Gastroesophageal sphincter (tissue), 4 donors: ENCODE measurements around the gene PAPPA. TPM values are rescaled to one million over a fixed set of nuclear protein-coding genes. Genes with fewer than 3 reads are reported as not detected.

ENCODE experiments used
- ATAC-seq: fragments of 150-250 bp; one replicate; pipeline ENCODE4 v1.9.1; 2016; ENCODE audit warnings: mild to moderate bottlenecking, moderate library complexity
- H3K27ac ChIP-seq, 4 donors: fragments of 200-600 bp; sonication (generic) in 3 of 4; 1 replicate in 3 of 4; 2 replicates in 1 of 4; pipeline ENCODE4 v1.5.1; 2016 to 2019
- H3K27me3 ChIP-seq: fragments of 200-600 bp; sonication (generic); one replicate; pipeline ENCODE4 v1.5.1; 2019
- H3K36me3 ChIP-seq, 2 donors: fragments of 200-600 bp; sonication (generic); one replicate each; pipeline ENCODE4 v1.5.1; 2019; ENCODE audit warnings: control low read depth in 1 of 2
- H3K4me1 ChIP-seq, 3 donors: fragments of 200-600 bp; sonication (generic); 1 replicate in 2 of 3; 2 replicates in 1 of 3; pipeline ENCODE4 v1.5.1; 2016 to 2019; ENCODE audit warnings: control low read depth in 2 of 3
- H3K4me3 ChIP-seq, 2 donors: fragments of 200-600 bp; sonication (generic); one replicate each; pipeline ENCODE4 v1.5.1; 2019; ENCODE audit warnings: mild to moderate bottlenecking in 1 of 2, moderate library complexity in 1 of 2
- H3K9me3 ChIP-seq, 3 donors: fragments of 200-600 bp; sonication (generic); one replicate each; pipeline ENCODE4 v1.5.1; 2017 to 2019; ENCODE audit warnings: control low read depth in 2 of 3
- EP300 ChIP-seq: sonication (generic); formaldehyde crosslinking; IDR thresholded peaks from one replicate; pipeline ENCODE4 v1.6.1; 2017; ENCODE audit warnings: antibody characterized with exemption, mild to moderate bottlenecking
- POLR2A ChIP-seq, 2 donors: fragments of 450-650 bp; IDR thresholded peaks; one replicate each; pipeline ENCODE4 v1.6.1; 2017; ENCODE audit warnings: antibody characterized with exemption in 2 of 2, mild to moderate bottlenecking in 2 of 2, moderate library complexity in 1 of 2
- POLR2AphosphoS5 ChIP-seq: sonication (generic); formaldehyde crosslinking; IDR thresholded peaks from one replicate; pipeline ENCODE4 v1.6.1; 2017; ENCODE audit warnings: antibody characterized with exemption
- WGBS, 2 donors: methylation state at CpG; one replicate each; pipeline ENCODE4 v1.1.5; 2018; ENCODE audit warnings: low coverage in 1 of 2; 5-methylcytosine and 5-hydroxymethylcytosine counted together
- total RNA-seq, 4 donors: library from RNA; depleted of rRNA; stranded (reverse); fragments of >200 nt; gene quantifications; one replicate each; pipeline ENCODE4 v1.1.0, GENCODE V29; 2016
- TF ChIP-seq, protein P1 (sequence below), 4 experiments: fragments of 200-600 bp in 2 of 4; fragments of 450-650 bp in 2 of 4; sonication (generic) in 1 of 4; IDR thresholded peaks; one replicate each; pipeline ENCODE4 v1.5.1; 2017 to 2019; ENCODE audit warnings: antibody characterized with exemption in 4 of 4, mild to moderate bottlenecking in 2 of 4, moderate library complexity in 2 of 4

The PAPPA gene
- total RNA-seq, 4 donors from 2014 or later = 1.9 to 5.7 (median 3.2) TPM

DNA sequence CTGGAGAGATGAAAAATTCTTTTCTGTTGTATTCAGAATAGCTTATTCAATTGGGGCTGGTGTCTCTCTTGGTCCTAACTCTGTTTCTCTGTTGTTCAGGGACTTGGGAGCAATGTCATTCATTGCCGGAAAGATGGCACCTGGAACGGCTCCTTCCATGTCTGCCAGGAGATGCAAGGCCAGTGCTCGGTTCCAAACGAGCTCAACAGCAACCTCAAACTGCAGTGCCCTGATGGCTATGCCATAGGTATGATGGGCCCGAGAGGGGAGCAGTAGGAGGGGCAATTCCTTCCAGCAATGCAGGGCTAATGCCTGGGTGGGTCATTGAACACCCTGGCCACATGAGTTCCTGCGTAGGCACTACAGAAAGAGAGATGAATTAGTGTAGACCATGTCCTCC is 208.9 kb downstream of the PAPPA start:
- TF ChIP-seq POLR2A (IDR thresholded peaks at IDR 0.05) = no peak
- TF ChIP-seq POLR2AphosphoS5 = no peak
- TF ChIP-seq EP300 = no peak
- TF ChIP-seq, protein P1, sequence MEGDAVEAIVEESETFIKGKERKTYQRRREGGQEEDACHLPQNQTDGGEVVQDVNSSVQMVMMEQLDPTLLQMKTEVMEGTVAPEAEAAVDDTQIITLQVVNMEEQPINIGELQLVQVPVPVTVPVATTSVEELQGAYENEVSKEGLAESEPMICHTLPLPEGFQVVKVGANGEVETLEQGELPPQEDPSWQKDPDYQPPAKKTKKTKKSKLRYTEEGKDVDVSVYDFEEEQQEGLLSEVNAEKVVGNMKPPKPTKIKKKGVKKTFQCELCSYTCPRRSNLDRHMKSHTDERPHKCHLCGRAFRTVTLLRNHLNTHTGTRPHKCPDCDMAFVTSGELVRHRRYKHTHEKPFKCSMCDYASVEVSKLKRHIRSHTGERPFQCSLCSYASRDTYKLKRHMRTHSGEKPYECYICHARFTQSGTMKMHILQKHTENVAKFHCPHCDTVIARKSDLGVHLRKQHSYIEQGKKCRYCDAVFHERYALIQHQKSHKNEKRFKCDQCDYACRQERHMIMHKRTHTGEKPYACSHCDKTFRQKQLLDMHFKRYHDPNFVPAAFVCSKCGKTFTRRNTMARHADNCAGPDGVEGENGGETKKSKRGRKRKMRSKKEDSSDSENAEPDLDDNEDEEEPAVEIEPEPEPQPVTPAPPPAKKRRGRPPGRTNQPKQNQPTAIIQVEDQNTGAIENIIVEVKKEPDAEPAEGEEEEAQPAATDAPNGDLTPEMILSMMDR (IDR thresholded peaks at IDR 0.05) = no peak
- WGBS, 2 donors = 80 to 86% methylated on average over 1 to 2 of the region's 6 CpGs
- H3K4me1 ChIP-seq = peaks cover 0 to 23% (median 0%) of the 10 kb centered on the region in 3 donors
- no peaks in the 10 kb centered on the region for H3K36me3 ChIP-seq
- no peaks in the 10 kb centered on the region for H3K9me3 ChIP-seq
- no peak overlapping the region for H3K27ac ChIP-seq
- H3K27me3 ChIP-seq = no peaks in the 10 kb centered on the region
- ATAC-seq = no peak
- no peak overlapping the region for H3K4me3 ChIP-seq

DNA sequence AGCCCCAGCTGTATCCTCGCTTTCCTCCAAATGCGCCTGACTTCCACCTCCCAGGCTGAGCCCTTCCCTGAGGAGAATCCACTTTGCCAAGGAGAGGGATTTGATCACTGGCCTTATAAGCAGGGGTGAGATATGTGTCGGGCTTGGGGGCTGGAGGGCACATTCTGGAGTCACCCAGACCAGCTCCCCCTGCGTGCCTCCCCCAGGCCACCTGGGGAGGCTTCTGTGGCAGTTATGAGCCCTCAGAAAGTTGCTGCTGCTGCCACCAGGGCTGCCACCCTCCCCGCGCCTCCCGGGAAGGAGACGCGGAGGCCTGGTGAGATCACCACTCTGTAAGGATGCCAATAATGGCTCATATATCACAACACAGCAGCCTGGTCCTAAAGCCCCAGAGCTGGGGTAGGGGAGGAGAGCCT is 211.5 kb downstream of the PAPPA start:
- TF ChIP-seq, protein P1 (IDR thresholded peaks at IDR 0.05) = no peak
- TF ChIP-seq POLR2A (IDR thresholded peaks at IDR 0.05) = no peak
- peak; percentile 56 for TF ChIP-seq POLR2AphosphoS5
- no peak for TF ChIP-seq EP300
- H3K27ac ChIP-seq = peak overlapping the region in 2 of 4 donors; percentile 53 to 65
- H3K4me3 ChIP-seq = peak overlapping the region in 1 of 2 donors; percentile 14
- H3K36me3 ChIP-seq = no peaks in the 10 kb centered on the region
- peak; percentile 76 for ATAC-seq
- H3K27me3 ChIP-seq = no peaks in the 10 kb centered on the region
- H3K4me1 ChIP-seq = peaks cover 0 to 16% (median 0%) of the 10 kb centered on the region in 3 donors
- H3K9me3 ChIP-seq = no peaks in the 10 kb centered on the region
- WGBS, 2 donors = 4 to 22% methylated on average over 2 to 5 of the region's 9 CpGs

DNA sequence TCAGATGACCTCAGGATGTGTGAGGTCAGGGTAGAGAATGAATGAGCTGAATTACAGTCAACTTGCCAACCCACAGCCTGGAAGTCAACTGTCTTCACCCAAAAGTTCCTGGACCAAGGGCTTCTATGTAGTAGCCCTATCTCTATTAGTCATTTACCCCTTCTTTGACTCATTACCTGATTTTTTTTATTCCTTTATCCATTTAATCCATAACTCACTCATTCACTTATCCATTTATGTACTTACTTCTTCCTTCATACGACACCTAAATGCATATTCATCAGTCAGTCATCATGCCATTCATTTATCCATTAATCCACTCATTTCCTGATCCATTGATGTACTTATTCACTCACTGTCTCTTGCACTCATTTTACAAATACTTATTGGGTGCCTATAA is 212.7 kb downstream of the PAPPA start:
- ATAC-seq = no peak
- 83% methylated on average over 1 of the region's 1 CpG; no CpG with 5 or more reads in 1 of the 2 donors for WGBS, 2 donors
- no peak for TF ChIP-seq POLR2AphosphoS5
- TF ChIP-seq, protein P1 (IDR thresholded peaks at IDR 0.05) = no peak
- no peak for TF ChIP-seq EP300
- TF ChIP-seq POLR2A (IDR thresholded peaks at IDR 0.05) = no peak

DNA sequence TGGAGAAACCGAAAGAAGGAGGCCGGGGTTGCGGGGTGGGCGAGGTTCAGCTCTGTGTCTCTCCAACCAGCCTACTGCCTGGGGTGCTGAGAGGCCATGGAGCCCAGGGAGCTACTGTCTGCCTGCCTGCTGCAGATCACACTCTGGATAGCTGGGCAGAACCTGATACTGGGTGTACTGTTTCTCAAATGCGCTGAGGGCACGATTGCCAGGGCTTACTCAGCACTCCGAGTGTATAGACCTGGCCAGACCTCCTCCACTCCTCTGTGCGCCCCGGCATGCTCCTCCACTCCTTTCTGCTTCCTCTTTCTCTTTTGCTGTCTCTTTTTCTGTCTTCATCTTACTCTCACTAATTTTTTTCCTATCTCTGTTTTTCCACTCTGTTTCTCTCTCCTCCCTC is 215.1 kb downstream of the PAPPA start:
- Histone ChIP-seq H3K4me1 (peaks cover 0 to 13% (median 0%) of the 10 kb centered on the region in 3 donors), H3K9me3 (no peaks in the 10 kb centered on the region), H3K36me3 (no peaks in the 10 kb centered on the region), H3K4me3 (no peak overlapping the region), H3K27me3 (no peaks in the 10 kb centered on the region), H3K27ac (no peak overlapping the region)
- TF ChIP-seq POLR2A (IDR thresholded peaks at IDR 0.05) (no peak), POLR2AphosphoS5 (no peak), EP300 (no peak)
- TF ChIP-seq, protein P1 (IDR thresholded peaks at IDR 0.05) = no peak
- ATAC-seq = no peak
- 82 to 91% methylated on average over 4 to 7 of the region's 9 CpGs for WGBS, 2 donors

More for the DNA sequence above, 212.7 kb downstream of the PAPPA start:
- H3K27me3 ChIP-seq = no peaks in the 10 kb centered on the region
- no peaks in the 10 kb centered on the region for H3K36me3 ChIP-seq
- H3K4me1 ChIP-seq = peaks cover 0 to 13% (median 0%) of the 10 kb centered on the region in 3 donors
- no peak overlapping the region for H3K27ac ChIP-seq
- no peak overlapping the region for H3K4me3 ChIP-seq
- H3K9me3 ChIP-seq = no peaks in the 10 kb centered on the region

DNA sequence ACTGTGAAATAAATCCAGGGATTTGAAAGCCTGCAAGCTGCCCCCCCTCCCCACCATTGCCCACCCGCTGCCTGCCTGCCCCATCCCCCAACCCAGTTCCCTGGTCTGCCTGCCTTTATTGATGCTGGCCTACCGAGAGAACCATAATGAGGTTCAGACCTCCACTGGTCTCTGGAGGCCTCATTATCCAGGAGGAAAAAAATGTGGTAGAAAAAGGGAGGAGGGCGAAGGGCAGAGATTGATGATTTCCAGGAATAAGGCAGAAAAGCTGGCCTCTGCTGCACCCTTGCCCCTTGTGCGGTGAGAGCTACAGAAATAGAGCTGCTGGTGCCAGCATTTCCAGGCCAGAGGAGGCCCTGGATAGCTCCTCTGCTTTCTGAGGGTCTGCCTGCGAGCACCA is 216.1 kb downstream of the PAPPA start:
- Histone ChIP-seq H3K27ac (no peak overlapping the region), H3K4me3 (no peak overlapping the region), H3K4me1 (peaks cover 0 to 12% (median 0%) of the 10 kb centered on the region in 3 donors), H3K9me3 (no peaks in the 10 kb centered on the region), H3K27me3 (no peaks in the 10 kb centered on the region), H3K36me3 (no peaks in the 10 kb centered on the region)
- TF ChIP-seq POLR2AphosphoS5 (no peak), POLR2A (IDR thresholded peaks at IDR 0.05) (no peak), EP300 (no peak)
- TF ChIP-seq, protein P1 (IDR thresholded peaks at IDR 0.05) = no peak
- ATAC-seq = no peak
- 68% methylated on average over 3 of the region's 5 CpGs; no CpG with 5 or more reads in 1 of the 2 donors for WGBS, 2 donors
